MCF 10A (cell line): Measurements from ENCODE around the gene MFAP4. TPM values are rescaled to one million over a fixed set of nuclear protein-coding genes. Genes with fewer than 3 reads are reported as not detected.

Experiments used
- BruUV-seq: library from RNA; stranded (reverse); fragments of 400-500 nt; replicated peaks from 2 replicates; lab custom pipeline; 2021; lab: Mats Ljungman, UMichigan
- CTCF ChIA-PET: fragments of 300-600 bp; sonication (Branson Sonifier 250); formaldehyde crosslinking; extraction: SDS; loops from one replicate; lab custom pipeline; 2021; ENCODE audit warnings: antibody characterized with exemption, inconsistent platforms; lab: Yijun Ruan, JAX
- POLR2A ChIA-PET: fragments of 300-600, 350-650 bp; sonication (Branson Sonifier 250); formaldehyde crosslinking; extraction: SDS; loops from one replicate; lab custom pipeline; 2020; ENCODE audit warnings: antibody characterized with exemption, inconsistent platforms; lab: Yijun Ruan, JAX
- DNase-seq: peaks from one replicate; pipeline ENCODE4 v3.0.0-alpha.2; 2018; ENCODE audit not compliant: unreplicated experiment
- H3K27ac Mint-ChIP-seq: one replicate; pipeline ENCODE4 v1.8.0; 2022; ENCODE audit warnings: mild to moderate bottlenecking, low read depth, mixed read lengths; ENCODE audit not compliant: unreplicated experiment
- H3K27me3 Mint-ChIP-seq: one replicate; pipeline ENCODE4 v1.8.0; 2022; ENCODE audit warnings: mixed read lengths; ENCODE audit not compliant: insufficient read depth, unreplicated experiment
- H3K36me3 Mint-ChIP-seq: one replicate; pipeline ENCODE4 v1.8.0; 2022; ENCODE audit warnings: mild to moderate bottlenecking, moderate library complexity, mixed read lengths; ENCODE audit not compliant: insufficient read depth, unreplicated experiment
- H3K4me1 Mint-ChIP-seq: one replicate; pipeline ENCODE4 v1.8.0; 2022; ENCODE audit warnings: mixed read lengths; ENCODE audit not compliant: insufficient read depth, unreplicated experiment
- H3K4me3 Mint-ChIP-seq: one replicate; pipeline ENCODE4 v1.8.0; 2022; ENCODE audit warnings: mild to moderate bottlenecking, moderate library complexity, mixed read lengths; ENCODE audit not compliant: unreplicated experiment
- H3K9me3 Mint-ChIP-seq: one replicate; pipeline ENCODE4 v1.8.0; 2022; ENCODE audit warnings: mixed read lengths; ENCODE audit not compliant: unreplicated experiment
- CTCF ChIP-seq: fragments of 200-600 bp; IDR thresholded peaks from one replicate; pipeline ENCODE4 v1.8.0; 2022; ENCODE audit warnings: antibody characterized with exemption, mild to moderate bottlenecking; ENCODE audit not compliant: unreplicated experiment
- intact Hi-C: fragments of 100-400 bp; cut with micrococcal nuclease; formaldehyde crosslinking; loops from 2 replicates; pipeline ENCODE4 v1.14.1; 2022
- total RNA-seq: library from RNA; stranded (reverse); gene quantifications from 2 replicates; pipeline ENCODE4 v1.2.3, GENCODE V29; 2022

The MFAP4 gene
- total RNA-seq, 1 experiment from 2014 or later = not detected

- no peak overlapping the region for H3K4me3 Mint-ChIP-seq
These were observed 22.5 kb upstream of the MFAP4 start for GRCh38 chr17:19409509-19409908.

GRCh38 chr17:19409066-19409465, 22.1 kb upstream of the MFAP4 start:
- ChIA-PET POLR2A (interaction anchor here (0.8 to 1.0 kb wide), 2 partner anchors 16 to 31 kb away, joined by 3 to 4 read pairs; partner anchors contain the start of gene MAPK7), CTCF (interaction anchor here (0.6 to 0.9 kb wide), 3 partner anchors 9 to 43 kb away, joined by 3 read pairs; no protein-coding TSS in a partner anchor)
- no peak for DNase-seq
- BruUV-seq = no TSS peak
- Mint-ChIP-seq H3K9me3 (no peaks in the 10 kb centered on the region), H3K27ac (no peak overlapping the region), H3K4me3 (no peak overlapping the region), H3K4me1 (peaks cover 15% of the 10 kb centered on the region), H3K36me3 (peaks cover 5% of the 10 kb centered on the region), H3K27me3 (no peaks in the 10 kb centered on the region)
- no peak for TF ChIP-seq CTCF
- intact Hi-C loops = no loop called here

More at GRCh38 chr17:19409509-19409908, 22.5 kb upstream of the MFAP4 start:
- H3K4me1 Mint-ChIP-seq = peaks cover 15% of the 10 kb centered on the region
- ChIA-PET CTCF (interaction anchor here (0.6 to 0.9 kb wide), 3 partner anchors 8 to 44 kb away, joined by 3 read pairs; no protein-coding TSS in a partner anchor), POLR2A (interaction anchor here (0.8 to 1.0 kb wide), 2 partner anchors 16 to 31 kb away, joined by 3 to 4 read pairs; partner anchors contain the start of gene MAPK7)
- H3K27ac Mint-ChIP-seq = no peak overlapping the region
- H3K27me3 Mint-ChIP-seq = no peaks in the 10 kb centered on the region
- peaks cover 5% of the 10 kb centered on the region for H3K36me3 Mint-ChIP-seq
- BruUV-seq = no TSS peak
- intact Hi-C loops = no loop called here
- H3K9me3 Mint-ChIP-seq = no peaks in the 10 kb centered on the region
- DNase-seq = peak; percentile 86
- no peak for TF ChIP-seq CTCF

GRCh38 chr17:19408346-19408710, 21.3 kb upstream of the MFAP4 start:
- intact Hi-C loops = no loop called here
- BruUV-seq = no TSS peak
- H3K27me3 Mint-ChIP-seq = no peaks in the 10 kb centered on the region
- ChIA-PET POLR2A (interaction anchor here (0.6 kb wide), 1 partner anchor 46 kb away, joined by 3 read pairs; the partner anchor contains the start of gene B9D1), CTCF (interaction anchor here (0.9 kb wide), 1 partner anchor 39 kb away, joined by 3 read pairs; no protein-coding TSS in a partner anchor)
- H3K4me1 Mint-ChIP-seq = peaks cover 15% of the 10 kb centered on the region
- no peak for TF ChIP-seq CTCF
- H3K9me3 Mint-ChIP-seq = peaks cover 6% of the 10 kb centered on the region
- no peak overlapping the region for H3K4me3 Mint-ChIP-seq
- no peak for DNase-seq
- H3K27ac Mint-ChIP-seq = no peak overlapping the region
- H3K36me3 Mint-ChIP-seq = peaks cover 5% of the 10 kb centered on the region

GRCh38 chr17:19407601-19408345, 20.8 kb upstream of the MFAP4 start:
- ChIA-PET POLR2A (interaction anchor here (0.6 kb wide), 1 partner anchor 45 kb away, joined by 3 read pairs; the partner anchor contains the start of gene B9D1), CTCF (no interaction called here)
- DNase-seq = no peak
- Mint-ChIP-seq H3K9me3 (peaks cover 7% of the 10 kb centered on the region), H3K36me3 (peaks cover 5% of the 10 kb centered on the region), H3K4me1 (peaks cover 15% of the 10 kb centered on the region), H3K27me3 (no peaks in the 10 kb centered on the region), H3K27ac (no peak overlapping the region), H3K4me3 (no peak overlapping the region)
- no peak for TF ChIP-seq CTCF
- intact Hi-C loops = no loop called here
- no TSS peak for BruUV-seq
